ENCODE data around the gene ZFPL1.

The ZFPL1 gene

GRCh38 chr11:65108469-65109123, 24.6 kb downstream of the ZFPL1 start:
- Histone ChIP-seq H3K4me1 (ENCODE audit: control insufficient read depth, insufficient read depth, low read length, unreplicated experiment) (peaks cover 4% of the 10 kb centered on the region), H3K27ac (ENCODE audit: low read depth, low read length) (no peak overlapping the region), H3K36me3 (ENCODE audit: insufficient read depth, low read length) (no peaks in the 10 kb centered on the region), H3K79me2 (ENCODE audit: control insufficient read depth, insufficient read depth, low read length, unreplicated experiment) (peaks cover 3% of the 10 kb centered on the region), H3K27me3 (ENCODE audit: insufficient read depth, low read length) (no peaks in the 10 kb centered on the region), H3K4me3 (ENCODE audit: low read depth, low read length) (no peak overlapping the region), H2AFZ (ENCODE audit: low read length, unreplicated experiment) (no peak overlapping the region)

- no peaks in the 10 kb centered on the region for H3K27me3 ChIP-seq (ENCODE audit: insufficient read depth, low read length)
- H2AFZ ChIP-seq (ENCODE audit: low read length, unreplicated experiment) = no peak overlapping the region
- H3K27ac ChIP-seq (ENCODE audit: low read depth, low read length) = no peak overlapping the region
- H3K4me1 ChIP-seq (ENCODE audit: control insufficient read depth, insufficient read depth, low read length, unreplicated experiment) = peaks cover 4% of the 10 kb centered on the region
- no peaks in the 10 kb centered on the region for H3K36me3 ChIP-seq (ENCODE audit: insufficient read depth, low read length)
- H3K79me2 ChIP-seq (ENCODE audit: control insufficient read depth, insufficient read depth, low read length, unreplicated experiment) = no peaks in the 10 kb centered on the region
- H3K4me3 ChIP-seq (ENCODE audit: low read depth, low read length) = no peak overlapping the region
These were observed 25.5 kb downstream of the ZFPL1 start for GRCh38 chr11:65109231-65110198.

DNA sequence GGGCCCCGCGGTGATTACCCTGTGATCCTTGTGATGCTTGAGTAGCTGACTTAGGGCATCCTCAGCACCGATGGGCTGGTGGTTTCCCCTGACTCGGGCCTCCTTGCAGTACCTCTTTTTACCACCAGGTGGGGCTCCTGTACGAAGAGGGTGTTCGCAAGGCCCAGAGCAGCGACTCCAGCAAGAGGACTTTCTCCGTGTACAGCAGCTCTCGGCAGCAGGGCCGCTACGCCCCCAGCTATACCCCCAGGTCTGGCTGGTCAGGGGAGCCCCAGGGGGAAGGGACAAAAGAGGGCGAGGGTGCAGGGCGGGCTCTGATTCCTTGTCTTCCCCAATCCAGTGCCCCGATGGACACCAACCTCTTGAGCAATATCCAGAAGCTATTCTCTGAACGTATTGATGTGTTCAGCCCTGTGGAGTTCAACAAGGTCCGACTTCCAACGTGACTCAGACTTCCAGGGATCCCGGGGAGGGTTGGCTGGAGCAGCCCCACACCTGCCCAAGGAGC, 26.4 kb downstream of the ZFPL1 start:
- Histone ChIP-seq H3K36me3 (ENCODE audit: insufficient read depth, low read length) (no peaks in the 10 kb centered on the region), H2AFZ (ENCODE audit: low read length, unreplicated experiment) (no peak overlapping the region), H3K79me2 (ENCODE audit: control insufficient read depth, insufficient read depth, low read length, unreplicated experiment) (no peaks in the 10 kb centered on the region), H3K27me3 (ENCODE audit: insufficient read depth, low read length) (no peaks in the 10 kb centered on the region), H3K27ac (ENCODE audit: low read depth, low read length) (no peak overlapping the region), H3K4me3 (ENCODE audit: low read depth, low read length) (peak overlapping the region; percentile 37; the same call in 1 of the 2 replicates), H3K4me1 (ENCODE audit: control insufficient read depth, insufficient read depth, low read length, unreplicated experiment) (peaks cover 4% of the 10 kb centered on the region)

DNA sequence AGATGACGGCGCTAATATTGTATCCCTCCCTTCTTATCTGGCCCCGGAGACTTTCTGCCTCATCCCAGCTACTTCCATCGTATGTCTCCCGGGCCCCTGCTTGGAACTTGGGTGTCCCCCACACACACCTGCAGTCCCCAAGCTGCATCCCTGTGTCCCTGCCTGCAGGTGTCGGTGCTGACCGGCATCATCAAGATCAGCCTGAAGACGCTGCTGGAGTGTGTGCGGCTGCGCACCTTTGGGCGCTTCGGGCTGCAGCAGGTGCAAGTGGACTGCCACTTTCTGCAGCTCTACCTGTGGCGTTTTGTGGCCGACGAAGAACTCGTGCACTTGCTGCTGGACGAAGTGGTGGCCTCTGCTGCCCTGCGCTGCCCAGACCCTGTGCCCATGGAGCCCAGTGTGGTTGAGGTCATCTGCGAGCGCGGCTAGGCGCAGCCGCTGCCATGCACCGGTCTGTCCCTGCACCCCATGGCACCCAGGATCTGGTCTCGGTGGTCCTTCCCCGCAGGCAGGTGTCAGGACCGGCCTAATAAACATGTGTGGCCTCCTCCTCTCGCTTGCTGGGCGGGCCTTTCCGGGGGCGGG, 27.2 kb downstream of the ZFPL1 start:
- Histone ChIP-seq H3K4me1 (ENCODE audit: control insufficient read depth, insufficient read depth, low read length, unreplicated experiment) (peaks cover 8% of the 10 kb centered on the region), H3K27me3 (ENCODE audit: insufficient read depth, low read length) (no peaks in the 10 kb centered on the region), H3K36me3 (ENCODE audit: insufficient read depth, low read length) (no peaks in the 10 kb centered on the region), H3K27ac (ENCODE audit: low read depth, low read length) (no peak overlapping the region), H3K4me3 (ENCODE audit: low read depth, low read length) (no peak overlapping the region), H2AFZ (ENCODE audit: low read length, unreplicated experiment) (no peak overlapping the region), H3K79me2 (ENCODE audit: control insufficient read depth, insufficient read depth, low read length, unreplicated experiment) (peaks cover 5% of the 10 kb centered on the region)

DNA sequence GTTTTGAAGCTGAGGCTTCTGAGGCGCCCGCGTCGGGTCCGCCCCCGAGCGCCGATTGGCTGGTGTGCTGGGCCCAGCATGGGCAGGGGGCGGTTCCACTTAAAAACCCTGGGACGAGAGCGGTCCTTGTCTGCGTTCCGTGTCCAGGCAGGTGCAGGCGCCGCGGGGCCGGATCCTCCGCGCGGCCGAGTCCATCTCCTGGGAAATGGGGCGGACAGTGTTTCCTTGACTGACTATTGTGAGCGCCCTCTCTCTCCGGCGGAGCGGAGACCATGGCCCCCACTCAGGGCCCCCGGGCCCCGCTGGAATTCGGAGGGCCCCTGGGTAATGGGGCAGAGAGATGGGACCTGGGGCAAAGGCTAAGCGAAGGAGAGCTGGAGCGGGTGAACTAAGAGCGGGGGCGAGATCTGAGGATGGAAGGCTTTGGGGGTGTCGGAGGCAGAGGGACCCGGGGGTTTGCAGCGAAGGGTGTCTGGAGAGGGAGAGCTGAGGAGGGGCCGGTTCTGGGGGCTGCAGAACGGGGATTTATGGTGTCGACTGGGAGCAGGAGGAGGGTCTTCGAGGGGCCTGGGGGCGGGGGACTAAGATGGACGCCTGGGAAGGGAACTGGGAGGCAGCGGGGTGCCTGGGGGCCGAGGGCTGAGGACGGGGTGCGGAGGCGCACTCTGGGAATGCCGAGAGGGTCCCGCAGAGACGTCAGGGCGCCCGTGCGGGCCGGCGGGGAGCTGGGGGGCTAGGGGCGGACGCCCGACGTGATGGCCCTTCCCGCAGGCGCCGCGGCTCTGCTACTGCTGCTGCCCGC, 27.9 kb downstream of the ZFPL1 start, which contains the start of gene TM7SF2:
Gene TM7SF2 (plus strand): TSS at position 129 of the 802 bp plus-strand sequence. CDS start 144 bp downstream, at position 273.
- Histone ChIP-seq H3K27ac (ENCODE audit: low read depth, low read length) (no peak within 1 kb of the TSS), H2AFZ (ENCODE audit: low read length, unreplicated experiment) (peak within 1 kb of the TSS; percentile 30), H3K4me1 (ENCODE audit: control insufficient read depth, insufficient read depth, low read length, unreplicated experiment) (peaks cover 12% of the 10 kb centered on the region), H3K4me3 (ENCODE audit: low read depth, low read length) (peak within 1 kb of the TSS; percentile 63), H3K27me3 (ENCODE audit: insufficient read depth, low read length) (no peaks in the 10 kb centered on the region), H3K79me2 (ENCODE audit: control insufficient read depth, insufficient read depth, low read length, unreplicated experiment) (peaks cover 12% of the 10 kb centered on the region), H3K36me3 (ENCODE audit: insufficient read depth, low read length) (no peaks in the 10 kb centered on the region)

- Histone ChIP-seq H2AFZ (ENCODE audit: low read length, unreplicated experiment) (peak overlapping the region; percentile 30), H3K4me1 (ENCODE audit: control insufficient read depth, insufficient read depth, low read length, unreplicated experiment) (peaks cover 12% of the 10 kb centered on the region)
These were observed 28.7 kb downstream of the ZFPL1 start for GRCh38 chr11:65112546-65113360.

GRCh38 chr11:65113361-65113756, 29.3 kb downstream of the ZFPL1 start:
- no peaks in the 10 kb centered on the region for H3K27me3 ChIP-seq (ENCODE audit: insufficient read depth, low read length)
- H3K4me3 ChIP-seq (ENCODE audit: low read depth, low read length) = 0 out of 2 replicates have a peak overlapping the region, but pooled peaks have one; percentile 63
- H3K27ac ChIP-seq (ENCODE audit: low read depth, low read length) = no peak overlapping the region
- H3K79me2 ChIP-seq (ENCODE audit: control insufficient read depth, insufficient read depth, low read length, unreplicated experiment) = peaks cover 13% of the 10 kb centered on the region
- no peak overlapping the region for H2AFZ ChIP-seq (ENCODE audit: low read length, unreplicated experiment)
- H3K4me1 ChIP-seq (ENCODE audit: control insufficient read depth, insufficient read depth, low read length, unreplicated experiment) = peaks cover 12% of the 10 kb centered on the region
- no peaks in the 10 kb centered on the region for H3K36me3 ChIP-seq (ENCODE audit: insufficient read depth, low read length)

More at GRCh38 chr11:65112546-65113360, 28.7 kb downstream of the ZFPL1 start:
- Histone ChIP-seq H3K36me3 (ENCODE audit: insufficient read depth, low read length) (no peaks in the 10 kb centered on the region), H3K4me3 (ENCODE audit: low read depth, low read length) (peak overlapping the region; percentile 63), H3K27me3 (ENCODE audit: insufficient read depth, low read length) (no peaks in the 10 kb centered on the region), H3K27ac (ENCODE audit: low read depth, low read length) (no peak overlapping the region), H3K79me2 (ENCODE audit: control insufficient read depth, insufficient read depth, low read length, unreplicated experiment) (peaks cover 13% of the 10 kb centered on the region)

GRCh38 chr11:65113839-65114238, 29.8 kb downstream of the ZFPL1 start:
- Histone ChIP-seq H3K4me1 (ENCODE audit: control insufficient read depth, insufficient read depth, low read length, unreplicated experiment) (peaks cover 12% of the 10 kb centered on the region), H3K79me2 (ENCODE audit: control insufficient read depth, insufficient read depth, low read length, unreplicated experiment) (peaks cover 13% of the 10 kb centered on the region), H3K36me3 (ENCODE audit: insufficient read depth, low read length) (no peaks in the 10 kb centered on the region), H3K4me3 (ENCODE audit: low read depth, low read length) (no peak overlapping the region), H3K27me3 (ENCODE audit: insufficient read depth, low read length) (no peaks in the 10 kb centered on the region), H3K27ac (ENCODE audit: low read depth, low read length) (no peak overlapping the region), H2AFZ (ENCODE audit: low read length, unreplicated experiment) (no peak overlapping the region)

DNA sequence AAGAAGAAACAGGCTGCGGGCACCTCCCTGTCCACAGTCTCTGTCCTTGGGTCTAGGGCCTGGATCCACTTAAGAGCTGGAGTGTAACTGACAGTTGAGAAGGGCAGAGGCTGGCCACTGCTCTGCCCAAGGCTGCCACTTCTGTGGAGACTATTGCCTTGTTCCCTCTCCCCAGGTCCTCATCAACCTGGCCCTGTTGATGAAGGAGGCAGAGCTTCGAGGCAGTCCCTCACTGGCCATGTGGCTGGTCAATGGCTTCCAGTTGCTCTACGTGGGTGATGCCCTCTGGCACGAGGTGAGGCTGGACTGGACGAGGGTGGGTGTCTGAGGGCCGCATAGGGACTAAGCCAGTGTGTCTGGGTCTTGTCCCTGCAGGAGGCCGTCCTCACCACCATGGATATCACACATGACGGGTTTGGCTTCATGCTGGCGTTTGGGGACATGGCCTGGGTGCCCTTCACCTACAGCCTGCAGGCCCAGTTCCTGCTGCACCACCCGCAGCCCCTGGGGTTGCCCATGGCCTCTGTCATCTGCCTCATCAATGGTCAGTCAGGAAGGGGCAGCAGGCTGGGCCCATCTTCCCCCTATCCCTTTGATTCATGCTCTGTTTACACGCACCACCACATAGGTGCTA, 30.6 kb downstream of the ZFPL1 start:
- H3K4me3 ChIP-seq (ENCODE audit: low read depth, low read length) = no peak overlapping the region
- H3K79me2 ChIP-seq (ENCODE audit: control insufficient read depth, insufficient read depth, low read length, unreplicated experiment) = peaks cover 15% of the 10 kb centered on the region
- H2AFZ ChIP-seq (ENCODE audit: low read length, unreplicated experiment) = no peak overlapping the region
- no peaks in the 10 kb centered on the region for H3K27me3 ChIP-seq (ENCODE audit: insufficient read depth, low read length)
- peaks cover 12% of the 10 kb centered on the region for H3K4me1 ChIP-seq (ENCODE audit: control insufficient read depth, insufficient read depth, low read length, unreplicated experiment)
- no peak overlapping the region for H3K27ac ChIP-seq (ENCODE audit: low read depth, low read length)
- peaks cover 2% of the 10 kb centered on the region; the same call in 1 of the 2 replicates for H3K36me3 ChIP-seq (ENCODE audit: insufficient read depth, low read length)
